SK-N-MC (cell line): Measurements from ENCODE around the gene USP6.
"Not testable (repeated sequence)": the region's sequence is repeated elsewhere in the genome, so short reads cannot be mapped to it uniquely, and the experiment has no call there.

Experiments
- EZH2 ChIP-seq: fragments of 200-600 bp; sonication (generic); IDR thresholded peaks from one replicate; pipeline ENCODE4 v1.6.1; 2017; ENCODE audit warnings: antibody characterized with exemption
- POLR2AphosphoS5 ChIP-seq: IDR thresholded peaks from 2 replicates; pipeline ENCODE4 v1.6.1; 2012; ENCODE audit warnings: mild to moderate bottlenecking, low read depth, low read length, borderline replicate concordance

DNA sequence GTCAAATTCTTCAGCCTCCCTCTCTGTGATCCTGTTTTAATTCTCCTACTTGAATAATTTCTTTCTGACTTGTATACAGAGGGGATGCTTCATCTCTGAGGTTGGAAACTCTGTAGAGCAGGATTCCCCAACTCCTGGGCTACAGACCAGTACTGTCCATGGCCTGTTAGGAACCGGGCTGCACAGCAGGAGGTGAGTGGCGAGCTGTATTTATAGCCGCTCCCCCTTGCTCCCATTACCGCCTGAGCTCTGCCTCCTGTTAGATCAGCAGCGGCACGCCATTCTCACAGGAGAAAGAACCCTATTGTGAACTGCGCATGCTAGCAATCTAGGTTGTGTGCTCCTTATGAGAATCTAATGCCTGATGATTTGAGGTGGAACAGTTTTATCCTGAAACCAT, 59.2 kb downstream of the USP6 start:
- not testable (repeated sequence) for TF ChIP-seq EZH2, POLR2AphosphoS5
